ENCODE measurements around the gene CENPK. TPM values are rescaled to one million over a fixed set of nuclear protein-coding genes. Genes with fewer than 3 reads are reported as not detected.

The CENPK gene
- 1.8 and 13.6 TPM in 2 replicates for total RNA-seq

GRCh38 chr5:65562731-65563701 is at the start of gene CENPK, which contains the start of gene PPWD1:
Gene CENPK (minus strand): TSS chr5:65563168. CDS start chr5:65554907, 8,261 bp downstream.
Gene PPWD1 (plus strand): TSS chr5:65563296. CDS start chr5:65563311, 15 bp downstream.

GRCh38 chr5:65481635-65482295 is 81.2 kb downstream of the CENPK start, which contains the start of gene ADAMTS6:
Gene ADAMTS6 (minus strand): TSS chr5:65481920. CDS start chr5:65473673, 8,247 bp downstream.

Other genes with a start within 250 kb of the CENPK start
- gene ADAMTS6, start 81.2 kb downstream of the CENPK start, total RNA-seq = 86.5 and 141 TPM in 2 replicates
- 44.8 and 45.7 TPM in 2 replicates for gene PPWD1, start 128 bp upstream of the CENPK start, total RNA-seq
- 30.8 and 39.2 TPM in 2 replicates for gene TRIM23, start 61.2 kb upstream of the CENPK start, total RNA-seq
- gene SHLD3, start 61.9 kb upstream of the CENPK start, total RNA-seq = 3.9 and 5.0 TPM in 2 replicates
- gene TRAPPC13, start 61.9 kb upstream of the CENPK start, total RNA-seq = 34.7 TPM in 2 replicates
- 14.3 and 26.7 TPM in 2 replicates for gene SGTB, start 158.9 kb upstream of the CENPK start, total RNA-seq
- 25.5 and 62.8 TPM in 2 replicates for gene NLN, start 159.0 kb upstream of the CENPK start, total RNA-seq

Measured in smooth muscle cell of the umbilical artery (primary cell).